Prostate gland (tissue), 2 donors: Measurements from ENCODE around the gene MMP14.

Experiments used
- CTCF ChIP-seq, 4 experiments: fragments of 200-600 bp in 2 of 4; fragments of 450-650 bp in 2 of 4; sonication (generic) in 2 of 4; IDR thresholded peaks; 1 replicate in 3 of 4; 2 replicates in 1 of 4; pipeline ENCODE4 v1.5.1; 2016 to 2019; ENCODE audit warnings: antibody characterized with exemption in 4 of 4, mild to moderate bottlenecking in 2 of 4, moderate library complexity in 2 of 4
- POLR2A ChIP-seq: fragments of 450-650 bp; IDR thresholded peaks from one replicate; pipeline ENCODE4 v1.6.1; 2016; ENCODE audit warnings: antibody characterized with exemption, mild to moderate bottlenecking
- POLR2AphosphoS5 ChIP-seq: sonication (generic); formaldehyde crosslinking; IDR thresholded peaks from one replicate; pipeline ENCODE4 v1.6.1; 2017; ENCODE audit warnings: antibody characterized with exemption

- no peak for TF ChIP-seq CTCF (IDR thresholded peaks at IDR 0.05)
- TF ChIP-seq POLR2AphosphoS5 = no peak
- no peak for TF ChIP-seq POLR2A
Measured at GRCh38 chr14:22843123-22843925, 6.9 kb downstream of the MMP14 start.
